ENCODE data around the gene ZCCHC7.

DNA sequence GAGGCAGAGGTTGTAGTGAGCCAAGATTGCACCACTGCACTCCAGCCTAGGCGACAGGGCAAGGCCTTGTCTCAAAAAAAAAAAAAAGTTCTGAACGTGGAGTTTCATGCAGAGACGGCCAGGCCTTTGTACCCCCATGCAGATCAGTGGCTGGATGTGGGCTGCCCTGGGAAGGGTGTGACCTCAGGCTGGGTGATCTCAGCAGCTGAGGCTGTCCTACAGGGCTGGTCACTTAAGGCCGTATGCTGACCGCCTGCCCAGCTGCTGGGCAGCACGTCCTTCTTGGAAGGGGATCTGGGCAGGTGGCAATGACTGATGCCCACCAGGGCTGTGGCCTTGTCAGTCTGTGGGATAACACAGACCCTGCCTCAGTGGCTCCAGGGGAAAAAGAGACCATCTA, 264.9 kb downstream of the ZCCHC7 start:
- TF ChIP-seq, protein P1, sequence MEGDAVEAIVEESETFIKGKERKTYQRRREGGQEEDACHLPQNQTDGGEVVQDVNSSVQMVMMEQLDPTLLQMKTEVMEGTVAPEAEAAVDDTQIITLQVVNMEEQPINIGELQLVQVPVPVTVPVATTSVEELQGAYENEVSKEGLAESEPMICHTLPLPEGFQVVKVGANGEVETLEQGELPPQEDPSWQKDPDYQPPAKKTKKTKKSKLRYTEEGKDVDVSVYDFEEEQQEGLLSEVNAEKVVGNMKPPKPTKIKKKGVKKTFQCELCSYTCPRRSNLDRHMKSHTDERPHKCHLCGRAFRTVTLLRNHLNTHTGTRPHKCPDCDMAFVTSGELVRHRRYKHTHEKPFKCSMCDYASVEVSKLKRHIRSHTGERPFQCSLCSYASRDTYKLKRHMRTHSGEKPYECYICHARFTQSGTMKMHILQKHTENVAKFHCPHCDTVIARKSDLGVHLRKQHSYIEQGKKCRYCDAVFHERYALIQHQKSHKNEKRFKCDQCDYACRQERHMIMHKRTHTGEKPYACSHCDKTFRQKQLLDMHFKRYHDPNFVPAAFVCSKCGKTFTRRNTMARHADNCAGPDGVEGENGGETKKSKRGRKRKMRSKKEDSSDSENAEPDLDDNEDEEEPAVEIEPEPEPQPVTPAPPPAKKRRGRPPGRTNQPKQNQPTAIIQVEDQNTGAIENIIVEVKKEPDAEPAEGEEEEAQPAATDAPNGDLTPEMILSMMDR (IDR thresholded peaks at IDR 0.05) = no peak
- TF ChIP-seq RNF2 (IDR thresholded peaks at IDR 0.05; ENCODE audit: borderline replicate concordance, low read depth) = no peak
- TF ChIP-seq MYC (IDR thresholded peaks at IDR 0.05; ENCODE audit: borderline replicate concordance, low read length) = no peak
- TF ChIP-seq RFX5 (IDR thresholded peaks at IDR 0.05) = no peak
- TF ChIP-seq, protein P2, sequence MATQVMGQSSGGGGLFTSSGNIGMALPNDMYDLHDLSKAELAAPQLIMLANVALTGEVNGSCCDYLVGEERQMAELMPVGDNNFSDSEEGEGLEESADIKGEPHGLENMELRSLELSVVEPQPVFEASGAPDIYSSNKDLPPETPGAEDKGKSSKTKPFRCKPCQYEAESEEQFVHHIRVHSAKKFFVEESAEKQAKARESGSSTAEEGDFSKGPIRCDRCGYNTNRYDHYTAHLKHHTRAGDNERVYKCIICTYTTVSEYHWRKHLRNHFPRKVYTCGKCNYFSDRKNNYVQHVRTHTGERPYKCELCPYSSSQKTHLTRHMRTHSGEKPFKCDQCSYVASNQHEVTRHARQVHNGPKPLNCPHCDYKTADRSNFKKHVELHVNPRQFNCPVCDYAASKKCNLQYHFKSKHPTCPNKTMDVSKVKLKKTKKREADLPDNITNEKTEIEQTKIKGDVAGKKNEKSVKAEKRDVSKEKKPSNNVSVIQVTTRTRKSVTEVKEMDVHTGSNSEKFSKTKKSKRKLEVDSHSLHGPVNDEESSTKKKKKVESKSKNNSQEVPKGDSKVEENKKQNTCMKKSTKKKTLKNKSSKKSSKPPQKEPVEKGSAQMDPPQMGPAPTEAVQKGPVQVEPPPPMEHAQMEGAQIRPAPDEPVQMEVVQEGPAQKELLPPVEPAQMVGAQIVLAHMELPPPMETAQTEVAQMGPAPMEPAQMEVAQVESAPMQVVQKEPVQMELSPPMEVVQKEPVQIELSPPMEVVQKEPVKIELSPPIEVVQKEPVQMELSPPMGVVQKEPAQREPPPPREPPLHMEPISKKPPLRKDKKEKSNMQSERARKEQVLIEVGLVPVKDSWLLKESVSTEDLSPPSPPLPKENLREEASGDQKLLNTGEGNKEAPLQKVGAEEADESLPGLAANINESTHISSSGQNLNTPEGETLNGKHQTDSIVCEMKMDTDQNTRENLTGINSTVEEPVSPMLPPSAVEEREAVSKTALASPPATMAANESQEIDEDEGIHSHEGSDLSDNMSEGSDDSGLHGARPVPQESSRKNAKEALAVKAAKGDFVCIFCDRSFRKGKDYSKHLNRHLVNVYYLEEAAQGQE (IDR thresholded peaks at IDR 0.05) = no peak
- no peak for TF ChIP-seq HOXA7 (CRISPR knock-in tag; IDR thresholded peaks at IDR 0.05)
- TF ChIP-seq RAD21 (conservative IDR thresholded peaks at IDR 0.05 in 1 of 2, IDR thresholded peaks at IDR 0.05 in 1 of 2) = no peak
- TF ChIP-seq, protein P3, sequence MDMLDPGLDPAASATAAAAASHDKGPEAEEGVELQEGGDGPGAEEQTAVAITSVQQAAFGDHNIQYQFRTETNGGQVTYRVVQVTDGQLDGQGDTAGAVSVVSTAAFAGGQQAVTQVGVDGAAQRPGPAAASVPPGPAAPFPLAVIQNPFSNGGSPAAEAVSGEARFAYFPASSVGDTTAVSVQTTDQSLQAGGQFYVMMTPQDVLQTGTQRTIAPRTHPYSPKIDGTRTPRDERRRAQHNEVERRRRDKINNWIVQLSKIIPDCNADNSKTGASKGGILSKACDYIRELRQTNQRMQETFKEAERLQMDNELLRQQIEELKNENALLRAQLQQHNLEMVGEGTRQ (IDR thresholded peaks at IDR 0.05) = no peak
- no peak for TF ChIP-seq ZNF302 (CRISPR knock-in tag; IDR thresholded peaks at IDR 0.05)
- TF ChIP-seq POLR2AphosphoS2 (conservative IDR thresholded peaks at IDR 0.05; ENCODE audit: low read length) = no peak
- TF ChIP-seq, protein P4, sequence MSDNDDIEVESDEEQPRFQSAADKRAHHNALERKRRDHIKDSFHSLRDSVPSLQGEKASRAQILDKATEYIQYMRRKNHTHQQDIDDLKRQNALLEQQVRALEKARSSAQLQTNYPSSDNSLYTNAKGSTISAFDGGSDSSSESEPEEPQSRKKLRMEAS (IDR thresholded peaks at IDR 0.05) = no peak
- no peak for TF ChIP-seq EP300 (IDR thresholded peaks at IDR 0.05)
- no peak for TF ChIP-seq FOXS1 (CRISPR knock-in tag; IDR thresholded peaks at IDR 0.05)
